ENCODE data around the gene LHX4. TPM values are rescaled to one million over a fixed set of nuclear protein-coding genes. Genes with fewer than 3 reads are reported as not detected.

The LHX4 gene
- total and polyA plus RNA-seq, 2 of the 8 experiments (the other 6 are each of a cell fraction or from before 2014, with no cell fraction given): 0.85 to 4.9 TPM

GRCh38 chr1:180264595-180264994, 34.5 kb downstream of the LHX4 start:
- no peak overlapping the region for H2BK20ac ChIP-seq (ENCODE audit: low read length)

More at GRCh38 chr1:180264595-180264994, 34.5 kb downstream of the LHX4 start:
- no peak overlapping the region for H2BK12ac ChIP-seq (ENCODE audit: low read depth, low read length)
- H3K79me2 ChIP-seq (ENCODE audit: control insufficient read depth in 1 of 2, insufficient read depth in 2 of 2, low read length in 2 of 2): no peaks in the 10 kb centered on the region
- H3K14ac ChIP-seq (ENCODE audit: insufficient read length): no peak overlapping the region
- no peaks in the 10 kb centered on the region for H4K20me1 ChIP-seq (replicated peaks in 1 of 2; ENCODE audit: control insufficient read depth in 1 of 2, insufficient read depth in 2 of 2, low read length in 2 of 2)
- H2BK5ac ChIP-seq (ENCODE audit: low read depth, low read length): no peak overlapping the region
- 57% methylated on average over 2 of the region's 2 CpGs; no CpG with 5 or more reads in 1 of the 2 experiments for WGBS, 2 experiments (ENCODE audit: extremely low coverage in 1 of 2, insufficient coverage in 1 of 2, insufficient read length in 1 of 2, insufficient replicate concordance in 2 of 2, low coverage in 1 of 2, low lambda C conversion rate in 2 of 2, missing lambda C conversion rate in 1 of 2)
- no peak overlapping the region for H2BK15ac ChIP-seq (ENCODE audit: low read length)
- H2BK120ac ChIP-seq (replicated peaks; ENCODE audit: low read depth, low read length): no peak overlapping the region
- H4K5ac ChIP-seq (ENCODE audit: insufficient read length, low read depth, low read length): no peak overlapping the region
- H2AK5ac ChIP-seq (ENCODE audit: low read depth, low read length): no peak overlapping the region
- DNase-seq (ENCODE audit: low read depth in 1 of 2, low spot score in 2 of 2) (no peak), FAIRE-seq (no peak)
- ChIA-PET CTCF (ENCODE audit: partially characterized antibody) (no interaction called here), POLR2A (ENCODE audit: partially characterized antibody) (no interaction called here)
- no peak overlapping the region for H3K4me3 ChIP-seq (ENCODE audit: extremely low read depth in 1 of 4, insufficient read depth in 2 of 4, low read depth in 3 of 4, low read length in 4 of 4)
- no peak overlapping the region for H3K18ac ChIP-seq (ENCODE audit: extremely low read depth, low read length)
- H3K36me3 ChIP-seq (ENCODE audit: control insufficient read depth in 2 of 4, insufficient read depth in 4 of 4, low read length in 3 of 4): no peaks in the 10 kb centered on the region; a peak in 1 of 8 replicates
- no peak overlapping the region for H4K8ac ChIP-seq (ENCODE audit: extremely low read depth, insufficient read depth, low read length)
- H4K91ac ChIP-seq (replicated peaks; ENCODE audit: insufficient read length, low read length): no peak overlapping the region
- no peak overlapping the region for H3K27ac ChIP-seq (ENCODE audit: low read depth, low read length)
- H3K4me1 ChIP-seq (replicated peaks in 1 of 4; ENCODE audit: control insufficient read depth in 3 of 4, insufficient read depth in 4 of 4, low read length in 3 of 4): peaks cover 7 to 26% (median 16%) of the 10 kb centered on the region in 4 experiments; a peak in 6 of 7 replicates
- no peak overlapping the region for H2AFZ ChIP-seq (ENCODE audit: low read length)
- H3K79me1 ChIP-seq (ENCODE audit: low read depth, low read length): no peaks in the 10 kb centered on the region
- no peak overlapping the region for H3K4me2 ChIP-seq (ENCODE audit: insufficient read depth in 1 of 2, low read depth in 2 of 2, low read length in 2 of 2)
- no peak overlapping the region for H3K23ac ChIP-seq (ENCODE audit: insufficient read length)
- TF ChIP-seq TEAD4 (IDR thresholded peaks at IDR 0.05; ENCODE audit: low read depth, low read length) (0 out of 2 replicates have a peak, but pooled peaks have one; percentile 50), EZH2 (IDR thresholded peaks at IDR 0.05; ENCODE audit: low read depth, low read length, severe bottlenecking) (no peak)
- H3K56ac ChIP-seq (replicated peaks; ENCODE audit: insufficient read length, low read depth, low read length): no peak overlapping the region
- no peaks in the 10 kb centered on the region for H3K23me2 ChIP-seq (ENCODE audit: low read depth, low read length)
- H3K27me3 ChIP-seq (replicated peaks in 1 of 4; ENCODE audit: control insufficient read depth in 3 of 4, extremely low read depth in 1 of 4, insufficient read depth in 3 of 4, low read length in 3 of 4): no peaks in the 10 kb centered on the region; a peak in 1 of 7 replicates
- no peak overlapping the region for H3K4ac ChIP-seq (replicated peaks; ENCODE audit: insufficient read length, low read depth, low read length)
- no peak overlapping the region for H3K9ac ChIP-seq (replicated peaks in 1 of 4; ENCODE audit: extremely low read depth in 1 of 4, low read depth in 3 of 4, low read length in 3 of 4)
- H3K9me3 ChIP-seq (ENCODE audit: insufficient read depth in 2 of 2, low read depth in 1 of 2, low read length in 1 of 2): no peaks in the 10 kb centered on the region

Measured in H1 (cell line).